GM18868 (cell line): Measurements from ENCODE around the gene LMTK3.

Experiments used
- ATAC-seq: cut with Tn5 transposase; IDR thresholded peaks from one replicate; pipeline ENCODE4 v1.9.1; 2021; ENCODE audit warnings: mild to moderate bottlenecking, moderate library complexity; ENCODE audit not compliant: unreplicated experiment

LMTK3 gene

GRCh38 chr19:48473161-48473966 is 38.3 kb downstream of the LMTK3 start:
- no peak for ATAC-seq

- no peak for ATAC-seq
Observed at GRCh38 chr19:48471836-48472235, 39.8 kb downstream of the LMTK3 start.

- no peak for ATAC-seq
Observed at GRCh38 chr19:48470856-48471255, 40.8 kb downstream of the LMTK3 start.

GRCh38 chr19:48469934-48470680 is 41.5 kb downstream of the LMTK3 start:
- no peak for ATAC-seq

GRCh38 chr19:48469289-48469881 is 42.2 kb downstream of the LMTK3 start, which contains the start of gene CYTH2:
CYTH2 (plus strand) TSS chr19:48469369; CDS start chr19:48469508, 139 bp downstream.
- ATAC-seq: peak; percentile 26

GRCh38 chr19:48468772-48469288 is 42.8 kb downstream of the LMTK3 start:
- ATAC-seq: peak; percentile 87

GRCh38 chr19:48466561-48467325 is 44.9 kb downstream of the LMTK3 start:
- ATAC-seq: no peak

- no peak for ATAC-seq
Observed at GRCh38 chr19:48465215-48465614, 46.4 kb downstream of the LMTK3 start.

- no peak for ATAC-seq
Observed at GRCh38 chr19:48461982-48462655, 49.5 kb downstream of the LMTK3 start.

- ATAC-seq: no peak
Observed at GRCh38 chr19:48461651-48461981, 50.0 kb downstream of the LMTK3 start.

GRCh38 chr19:48458016-48458415 is 53.6 kb downstream of the LMTK3 start:
- no peak for ATAC-seq

GRCh38 chr19:48456864-48457263 is 54.8 kb downstream of the LMTK3 start:
- ATAC-seq: no peak

GRCh38 chr19:48455908-48456562 is 55.6 kb downstream of the LMTK3 start:
- ATAC-seq: no peak

GRCh38 chr19:48455171-48455907 is 56.3 kb downstream of the LMTK3 start, which contains the start of gene KCNJ14:
KCNJ14 (plus strand) TSS chr19:48455574; CDS start chr19:48461725, 6,151 bp downstream.
- no peak for ATAC-seq

GRCh38 chr19:48454150-48454730 is 57.4 kb downstream of the LMTK3 start:
- ATAC-seq: no peak

- ATAC-seq: no peak
Observed at GRCh38 chr19:48452289-48453190, 59.1 kb downstream of the LMTK3 start.

GRCh38 chr19:48451624-48452023 is 60.0 kb downstream of the LMTK3 start:
- no peak for ATAC-seq

GRCh38 chr19:48450863-48451262 is 60.8 kb downstream of the LMTK3 start:
- ATAC-seq: no peak
